ENCODE measurements around the gene EXOSC10.

DNA sequence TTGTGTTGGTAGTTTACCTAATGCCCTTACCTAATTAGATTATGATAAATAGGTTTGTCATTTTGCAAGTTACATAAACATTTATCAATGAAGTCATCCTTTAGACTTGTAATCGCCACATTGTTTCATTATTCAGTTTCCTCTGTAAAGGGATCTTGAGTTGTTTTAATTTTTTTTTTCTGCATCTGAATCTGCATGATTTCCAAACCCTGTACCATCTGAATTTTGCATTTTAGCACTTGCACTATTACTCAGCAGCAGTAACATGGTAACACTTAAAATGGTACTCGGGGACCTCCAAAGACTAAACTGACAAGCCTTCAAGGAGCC is 74.8 kb downstream of the EXOSC10 start:
- TF ChIP-seq, protein P1, sequence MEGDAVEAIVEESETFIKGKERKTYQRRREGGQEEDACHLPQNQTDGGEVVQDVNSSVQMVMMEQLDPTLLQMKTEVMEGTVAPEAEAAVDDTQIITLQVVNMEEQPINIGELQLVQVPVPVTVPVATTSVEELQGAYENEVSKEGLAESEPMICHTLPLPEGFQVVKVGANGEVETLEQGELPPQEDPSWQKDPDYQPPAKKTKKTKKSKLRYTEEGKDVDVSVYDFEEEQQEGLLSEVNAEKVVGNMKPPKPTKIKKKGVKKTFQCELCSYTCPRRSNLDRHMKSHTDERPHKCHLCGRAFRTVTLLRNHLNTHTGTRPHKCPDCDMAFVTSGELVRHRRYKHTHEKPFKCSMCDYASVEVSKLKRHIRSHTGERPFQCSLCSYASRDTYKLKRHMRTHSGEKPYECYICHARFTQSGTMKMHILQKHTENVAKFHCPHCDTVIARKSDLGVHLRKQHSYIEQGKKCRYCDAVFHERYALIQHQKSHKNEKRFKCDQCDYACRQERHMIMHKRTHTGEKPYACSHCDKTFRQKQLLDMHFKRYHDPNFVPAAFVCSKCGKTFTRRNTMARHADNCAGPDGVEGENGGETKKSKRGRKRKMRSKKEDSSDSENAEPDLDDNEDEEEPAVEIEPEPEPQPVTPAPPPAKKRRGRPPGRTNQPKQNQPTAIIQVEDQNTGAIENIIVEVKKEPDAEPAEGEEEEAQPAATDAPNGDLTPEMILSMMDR (IDR thresholded peaks at IDR 0.05), result no peak
- TF ChIP-seq POLR2AphosphoS5 (IDR thresholded peaks at IDR 0.05), result no peak

Data from stomach (tissue), 4 donors.